ENCODE results near the gene KNCN.

Gene KNCN

GRCh38 chr1:46551597-46552095 is at the start of gene KNCN:
Gene KNCN, minus strand, starts transcription at chr1:46551647. Its CDS starts 432 bp downstream, at chr1:46551215.
- no peak for DNase-seq

- no peak for DNase-seq
Measured at GRCh38 chr1:46599059-46599970, 47.9 kb upstream of the KNCN start.

GRCh38 chr1:46596846-46597245 is 45.4 kb upstream of the KNCN start:
- no peak for DNase-seq

GRCh38 chr1:46596036-46596435 is 44.6 kb upstream of the KNCN start:
- no peak for DNase-seq

GRCh38 chr1:46595127-46595526 is 43.7 kb upstream of the KNCN start:
- peak; percentile 94 to 98 (median 95) for DNase-seq

GRCh38 chr1:46594063-46594462 is 42.6 kb upstream of the KNCN start:
- peak; percentile 88 to 94 (median 93) for DNase-seq

GRCh38 chr1:46592823-46593222 is 41.4 kb upstream of the KNCN start:
- DNase-seq, result peak; percentile 44 to 64 (median 47)

- DNase-seq, result no peak
Measured at GRCh38 chr1:46589529-46589928, 38.1 kb upstream of the KNCN start.

GRCh38 chr1:46587069-46587468 is 35.6 kb upstream of the KNCN start:
- DNase-seq, result peak; percentile 84 to 90 (median 90)

GRCh38 chr1:46585312-46585938 is 34.0 kb upstream of the KNCN start:
- no peak for DNase-seq

- no peak for DNase-seq
Measured at GRCh38 chr1:46583494-46583893, 32.0 kb upstream of the KNCN start.

GRCh38 chr1:46582972-46583371 is 31.5 kb upstream of the KNCN start:
- DNase-seq, result peak in 2 of 3 donors; percentile 42 to 52

- peak; percentile 51 to 81 (median 78) for DNase-seq
Measured at GRCh38 chr1:46581681-46582455, 30.4 kb upstream of the KNCN start.

- peak; percentile 38 to 57 (median 45) for DNase-seq
Measured at GRCh38 chr1:46580140-46580903, 28.9 kb upstream of the KNCN start.

GRCh38 chr1:46577671-46578070 is 26.2 kb upstream of the KNCN start:
- DNase-seq, result no peak

GRCh38 chr1:46576596-46576995 is 25.1 kb upstream of the KNCN start:
- DNase-seq, result no peak

- DNase-seq, result no peak
Measured at GRCh38 chr1:46575778-46576177, 24.3 kb upstream of the KNCN start.

- no peak for DNase-seq
Measured at GRCh38 chr1:46575300-46575699, 23.9 kb upstream of the KNCN start.

- DNase-seq, result no peak
Measured at GRCh38 chr1:46571691-46572225, 20.3 kb upstream of the KNCN start.

- no peak for DNase-seq
Measured at GRCh38 chr1:46569884-46570725, 18.7 kb upstream of the KNCN start.

- no peak for DNase-seq
Measured at GRCh38 chr1:46569116-46569515, 17.7 kb upstream of the KNCN start.

Measured in suppressor macrophage treated with lipopolysaccharide for 1 hour (primary cell).